Retinal pigment epithelial cell (primary cell): ENCODE data around the gene ENPP5.

ENCODE experiments used
- DNase-seq: peaks from one replicate; pipeline ENCODE4 v3.0.0-alpha.2; 2010; ENCODE audit warnings: low read depth
- H3K4me3 ChIP-seq: 2 replicates; pipeline ENCODE4 v1.5.1; 2011; ENCODE audit warnings: mild to moderate bottlenecking, low read length, control low read depth, moderate library complexity
- TF ChIP-seq, protein P1 (sequence below): conservative IDR thresholded peaks from 2 replicates; pipeline ENCODE4 v1.5.1; 2011; ENCODE audit warnings: low read depth, low read length, control low read depth, inconsistent platforms

Gene ENPP5

DNA sequence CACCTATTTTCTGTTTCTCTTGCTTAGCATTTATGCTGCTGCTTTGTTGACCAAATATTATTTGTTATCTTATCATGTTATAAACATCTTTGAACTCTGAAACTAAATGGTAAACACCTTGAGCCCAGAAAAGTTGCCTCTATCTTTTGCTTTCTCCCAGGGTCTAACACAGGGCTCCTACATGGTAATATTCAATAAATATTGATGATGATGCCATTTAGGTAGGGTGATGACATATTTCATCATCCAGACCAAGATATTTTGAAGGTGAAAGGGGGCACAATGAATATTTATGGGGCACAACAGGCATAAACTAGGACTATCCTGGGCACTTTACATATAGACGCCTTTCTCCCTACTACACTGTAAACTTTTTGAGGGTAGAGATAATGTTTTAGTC is 52.6 kb downstream of the ENPP5 start:
- TF ChIP-seq, protein P1, sequence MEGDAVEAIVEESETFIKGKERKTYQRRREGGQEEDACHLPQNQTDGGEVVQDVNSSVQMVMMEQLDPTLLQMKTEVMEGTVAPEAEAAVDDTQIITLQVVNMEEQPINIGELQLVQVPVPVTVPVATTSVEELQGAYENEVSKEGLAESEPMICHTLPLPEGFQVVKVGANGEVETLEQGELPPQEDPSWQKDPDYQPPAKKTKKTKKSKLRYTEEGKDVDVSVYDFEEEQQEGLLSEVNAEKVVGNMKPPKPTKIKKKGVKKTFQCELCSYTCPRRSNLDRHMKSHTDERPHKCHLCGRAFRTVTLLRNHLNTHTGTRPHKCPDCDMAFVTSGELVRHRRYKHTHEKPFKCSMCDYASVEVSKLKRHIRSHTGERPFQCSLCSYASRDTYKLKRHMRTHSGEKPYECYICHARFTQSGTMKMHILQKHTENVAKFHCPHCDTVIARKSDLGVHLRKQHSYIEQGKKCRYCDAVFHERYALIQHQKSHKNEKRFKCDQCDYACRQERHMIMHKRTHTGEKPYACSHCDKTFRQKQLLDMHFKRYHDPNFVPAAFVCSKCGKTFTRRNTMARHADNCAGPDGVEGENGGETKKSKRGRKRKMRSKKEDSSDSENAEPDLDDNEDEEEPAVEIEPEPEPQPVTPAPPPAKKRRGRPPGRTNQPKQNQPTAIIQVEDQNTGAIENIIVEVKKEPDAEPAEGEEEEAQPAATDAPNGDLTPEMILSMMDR = no peak
- no peak for DNase-seq
- no peak overlapping the region for H3K4me3 ChIP-seq

DNA sequence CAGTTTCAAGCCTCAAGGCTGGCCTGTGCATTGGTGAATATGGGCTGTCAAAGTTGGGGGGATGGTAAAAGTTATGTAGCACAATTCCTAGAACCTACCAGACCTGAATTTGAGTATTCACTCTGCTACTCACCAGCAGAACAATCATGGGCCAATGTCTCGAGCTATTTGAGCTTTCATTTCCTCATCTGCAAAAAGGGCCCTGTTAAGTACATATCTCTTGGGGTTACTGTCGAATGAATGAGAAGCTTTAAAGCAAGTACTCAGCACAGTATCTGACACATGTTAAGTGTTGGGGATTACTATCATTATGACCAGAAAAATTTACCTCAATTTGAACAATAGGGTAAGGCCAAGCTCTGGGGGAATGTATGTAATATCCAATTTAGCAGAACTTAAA is 54.5 kb downstream of the ENPP5 start:
- no peak overlapping the region for H3K4me3 ChIP-seq
- DNase-seq = no peak
- TF ChIP-seq, protein P1 = no peak

GRCh38 chr6:46115634-46116033 is 55.1 kb downstream of the ENPP5 start:
- DNase-seq = no peak
- TF ChIP-seq, protein P1 = no peak

GRCh38 chr6:46113370-46113769 is 57.4 kb downstream of the ENPP5 start:
- no peak for DNase-seq
- TF ChIP-seq, protein P1 = no peak
- no peak overlapping the region for H3K4me3 ChIP-seq

More at GRCh38 chr6:46115634-46116033, 55.1 kb downstream of the ENPP5 start:
- no peak overlapping the region for H3K4me3 ChIP-seq
